ENCODE data around the gene AP2A2. TPM values are rescaled to one million over a fixed set of nuclear protein-coding genes. Genes with fewer than 3 reads are reported as not detected.

The AP2A2 gene
- total RNA-seq = 88.0 and 91.4 TPM in 2 replicates

DNA sequence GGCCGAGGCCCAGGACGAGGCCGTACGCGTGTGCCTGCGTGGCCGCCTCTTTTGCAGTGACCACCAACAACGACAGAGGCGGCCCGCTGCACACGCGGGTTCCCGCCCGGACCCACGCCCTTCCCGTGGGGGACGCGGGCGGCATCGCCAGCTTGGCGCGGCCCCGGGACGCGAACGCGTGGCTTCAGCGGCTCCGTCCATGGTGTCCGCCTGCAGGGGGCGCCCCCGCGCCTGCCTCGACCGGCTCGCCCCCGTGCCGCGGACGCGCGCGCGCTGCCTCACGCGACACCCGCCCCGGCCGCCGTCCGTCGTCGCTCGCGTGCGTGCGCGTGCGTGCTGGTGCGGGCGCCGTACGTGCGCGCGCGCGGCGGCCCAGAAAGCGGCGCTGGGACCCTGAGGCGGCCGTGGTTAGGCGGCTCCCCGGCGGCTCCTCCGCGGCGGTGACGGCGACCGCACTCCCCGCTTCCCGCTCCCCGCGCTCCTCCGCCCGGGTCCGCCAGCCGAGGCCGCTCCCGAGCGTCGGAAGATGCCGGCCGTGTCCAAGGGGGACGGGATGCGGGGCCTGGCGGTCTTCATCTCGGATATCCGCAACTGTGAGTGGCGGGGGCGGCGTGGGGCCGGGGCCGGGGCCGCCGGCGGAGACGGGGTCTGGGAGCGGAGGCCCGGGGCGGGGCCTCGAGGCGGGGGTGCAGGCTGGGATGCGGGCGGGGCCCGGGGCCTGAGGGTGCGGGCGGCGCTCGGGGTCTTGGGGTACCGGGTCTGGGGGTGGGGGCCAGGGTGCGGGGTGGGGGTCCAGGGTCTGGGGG, at the start of gene AP2A2:
Gene AP2A2 (plus strand): TSS at position 375 of the 806 bp plus-strand sequence. CDS start 152 bp downstream, at position 527.
- TF ChIP-seq, protein P1, sequence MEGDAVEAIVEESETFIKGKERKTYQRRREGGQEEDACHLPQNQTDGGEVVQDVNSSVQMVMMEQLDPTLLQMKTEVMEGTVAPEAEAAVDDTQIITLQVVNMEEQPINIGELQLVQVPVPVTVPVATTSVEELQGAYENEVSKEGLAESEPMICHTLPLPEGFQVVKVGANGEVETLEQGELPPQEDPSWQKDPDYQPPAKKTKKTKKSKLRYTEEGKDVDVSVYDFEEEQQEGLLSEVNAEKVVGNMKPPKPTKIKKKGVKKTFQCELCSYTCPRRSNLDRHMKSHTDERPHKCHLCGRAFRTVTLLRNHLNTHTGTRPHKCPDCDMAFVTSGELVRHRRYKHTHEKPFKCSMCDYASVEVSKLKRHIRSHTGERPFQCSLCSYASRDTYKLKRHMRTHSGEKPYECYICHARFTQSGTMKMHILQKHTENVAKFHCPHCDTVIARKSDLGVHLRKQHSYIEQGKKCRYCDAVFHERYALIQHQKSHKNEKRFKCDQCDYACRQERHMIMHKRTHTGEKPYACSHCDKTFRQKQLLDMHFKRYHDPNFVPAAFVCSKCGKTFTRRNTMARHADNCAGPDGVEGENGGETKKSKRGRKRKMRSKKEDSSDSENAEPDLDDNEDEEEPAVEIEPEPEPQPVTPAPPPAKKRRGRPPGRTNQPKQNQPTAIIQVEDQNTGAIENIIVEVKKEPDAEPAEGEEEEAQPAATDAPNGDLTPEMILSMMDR (IDR thresholded peaks at IDR 0.05; ENCODE audit: insufficient read depth, low read length, poor library complexity, severe bottlenecking) = peak; percentile 12
- no peaks in the 10 kb centered on the region for H3K36me3 ChIP-seq (ENCODE audit: control insufficient read depth, insufficient read depth, low read length)
- no peaks in the 10 kb centered on the region for H3K27me3 ChIP-seq (ENCODE audit: control insufficient read depth, insufficient read depth, low read length)
- peak within 1 kb of the TSS; percentile 73 for H3K4me3 ChIP-seq (ENCODE audit: low read depth, low read length)
- no peak for DNase-seq (ENCODE audit: low read depth)

- TF ChIP-seq, protein P1 (IDR thresholded peaks at IDR 0.05; ENCODE audit: insufficient read depth, low read length, poor library complexity, severe bottlenecking) = no peak
- H3K27me3 ChIP-seq (ENCODE audit: control insufficient read depth, insufficient read depth, low read length) = no peaks in the 10 kb centered on the region
These were observed 49.1 kb upstream of the AP2A2 start for GRCh38 chr11:876545-876944.

DNA sequence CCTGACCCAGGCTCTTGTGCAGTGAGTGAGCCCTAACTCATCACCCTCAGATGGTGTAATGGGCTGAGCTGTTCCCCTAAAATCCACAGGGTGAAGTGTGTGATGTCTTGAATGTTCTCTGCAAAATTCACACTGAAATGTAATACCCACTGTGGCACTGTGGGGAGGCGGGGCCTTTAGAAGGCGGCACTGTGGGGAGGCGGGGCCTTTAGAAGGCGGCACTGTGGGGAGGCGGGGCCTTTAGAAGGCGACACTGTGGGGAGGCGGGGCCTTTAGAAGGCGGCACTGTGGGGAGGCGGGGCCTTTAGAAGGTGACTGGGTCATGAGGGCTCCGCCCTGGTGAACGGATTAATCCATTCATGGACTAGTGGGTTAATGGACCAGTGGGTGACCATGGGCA, 48.1 kb upstream of the AP2A2 start:
- Histone ChIP-seq H3K27me3 (ENCODE audit: control insufficient read depth, insufficient read depth, low read length) (no peaks in the 10 kb centered on the region), H3K4me3 (ENCODE audit: low read depth, low read length) (no peak overlapping the region), H3K36me3 (ENCODE audit: control insufficient read depth, insufficient read depth, low read length) (peaks cover 1% of the 10 kb centered on the region)
- TF ChIP-seq, protein P1 (IDR thresholded peaks at IDR 0.05; ENCODE audit: insufficient read depth, low read length, poor library complexity, severe bottlenecking) = no peak
- no peak for DNase-seq (ENCODE audit: low read depth)

More at GRCh38 chr11:876545-876944, 49.1 kb upstream of the AP2A2 start:
- DNase-seq (ENCODE audit: low read depth) = no peak
- Histone ChIP-seq H3K36me3 (ENCODE audit: control insufficient read depth, insufficient read depth, low read length) (peaks cover 1% of the 10 kb centered on the region), H3K4me3 (ENCODE audit: low read depth, low read length) (no peak overlapping the region)

- Histone ChIP-seq H3K27me3 (ENCODE audit: control insufficient read depth, insufficient read depth, low read length) (no peaks in the 10 kb centered on the region), H3K4me3 (ENCODE audit: low read depth, low read length) (no peak overlapping the region), H3K36me3 (ENCODE audit: control insufficient read depth, insufficient read depth, low read length) (peaks cover 3% of the 10 kb centered on the region)
- TF ChIP-seq, protein P1 (IDR thresholded peaks at IDR 0.05; ENCODE audit: insufficient read depth, low read length, poor library complexity, severe bottlenecking) = no peak
- DNase-seq (ENCODE audit: low read depth) = no peak
These were observed 45.2 kb upstream of the AP2A2 start for GRCh38 chr11:880447-880846.

- DNase-seq (ENCODE audit: low read depth) = no peak
- TF ChIP-seq, protein P1 (IDR thresholded peaks at IDR 0.05; ENCODE audit: insufficient read depth, low read length, poor library complexity, severe bottlenecking) = no peak
- H3K4me3 ChIP-seq (ENCODE audit: low read depth, low read length) = no peak overlapping the region
- H3K27me3 ChIP-seq (ENCODE audit: control insufficient read depth, insufficient read depth, low read length) = no peaks in the 10 kb centered on the region
- peaks cover 3% of the 10 kb centered on the region for H3K36me3 ChIP-seq (ENCODE audit: control insufficient read depth, insufficient read depth, low read length)
These were observed 43.1 kb upstream of the AP2A2 start for GRCh38 chr11:882596-882995.
